GM18870 (cell line): Measurements from ENCODE around the gene COL15A1.

Source experiments
- ATAC-seq: cut with Tn5 transposase; IDR thresholded peaks from one replicate; pipeline ENCODE4 v1.9.1; 2021; ENCODE audit warnings: moderate library complexity; ENCODE audit not compliant: unreplicated experiment

Gene COL15A1

DNA sequence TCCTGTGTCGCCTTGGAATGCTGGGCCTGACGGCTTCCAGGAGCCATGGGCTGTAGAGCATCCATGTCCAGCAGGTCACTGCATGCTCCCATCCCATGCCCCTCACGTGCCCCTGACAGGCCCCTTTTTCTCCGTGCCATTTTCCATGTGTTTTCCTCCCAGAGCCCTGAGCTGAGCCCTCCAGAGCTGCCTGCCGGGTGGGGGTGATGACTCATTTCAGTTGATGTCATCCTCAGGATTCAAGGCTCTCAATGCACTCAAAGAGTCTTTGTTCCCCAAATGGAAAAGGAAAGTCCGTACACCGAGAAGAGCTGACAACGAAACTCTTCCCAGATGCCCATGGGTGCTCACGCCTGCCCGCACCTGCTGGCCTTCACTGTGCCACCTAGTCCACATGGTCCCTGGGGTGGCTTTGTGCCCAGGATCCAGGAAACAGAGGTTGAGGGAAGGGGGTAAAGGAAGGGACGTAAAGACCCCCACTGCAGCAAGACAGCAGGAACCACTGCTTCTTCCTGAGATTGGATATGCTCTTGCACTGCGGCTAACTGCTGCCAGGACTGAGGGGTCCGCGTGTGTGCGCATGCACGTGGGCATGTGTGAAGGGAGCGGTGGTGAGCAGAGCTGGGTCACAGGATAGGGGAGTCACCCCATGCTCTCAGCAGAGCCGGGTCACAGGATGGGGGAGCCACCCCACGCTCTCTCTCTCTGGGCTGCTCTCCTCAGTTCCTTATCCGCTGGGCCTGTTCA lies 27.6 kb downstream of the COL15A1 start:
- ATAC-seq = no peak

DNA sequence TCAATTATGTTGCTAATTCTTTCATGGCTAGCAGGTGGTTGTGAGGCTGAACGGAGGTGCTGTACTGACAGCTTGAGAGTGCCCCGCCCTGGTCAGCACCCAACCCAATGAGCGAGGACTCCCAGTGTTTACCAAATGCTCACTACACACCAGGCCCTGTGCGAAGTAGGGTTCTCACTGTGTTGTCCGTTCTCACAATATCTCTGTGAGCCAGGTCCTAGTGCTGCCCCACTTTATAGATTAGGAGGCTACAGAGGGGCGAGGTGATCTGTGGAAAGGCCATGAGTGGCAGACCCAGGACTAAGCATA lies 28.2 kb downstream of the COL15A1 start:
- no peak for ATAC-seq

DNA sequence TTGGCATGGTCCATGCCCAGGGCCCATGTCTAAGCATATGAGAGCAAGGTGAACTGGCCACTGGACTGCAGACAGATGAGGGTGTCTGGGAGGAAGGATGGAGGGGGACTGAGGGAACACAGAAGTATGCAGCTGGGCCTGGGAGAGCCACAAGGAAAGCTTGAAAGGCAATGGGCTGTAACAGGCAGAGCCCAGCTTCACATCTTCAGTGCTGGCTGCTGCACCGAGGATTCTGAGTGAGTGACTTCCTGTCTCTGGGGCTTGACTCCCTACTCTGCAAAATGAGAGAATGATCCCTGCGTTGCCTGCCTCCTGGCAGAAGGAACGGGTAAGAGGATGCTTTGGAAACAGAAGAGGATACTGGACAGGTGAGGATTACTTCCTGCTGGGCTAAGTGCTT lies 29.0 kb downstream of the COL15A1 start:
- ATAC-seq = no peak

DNA sequence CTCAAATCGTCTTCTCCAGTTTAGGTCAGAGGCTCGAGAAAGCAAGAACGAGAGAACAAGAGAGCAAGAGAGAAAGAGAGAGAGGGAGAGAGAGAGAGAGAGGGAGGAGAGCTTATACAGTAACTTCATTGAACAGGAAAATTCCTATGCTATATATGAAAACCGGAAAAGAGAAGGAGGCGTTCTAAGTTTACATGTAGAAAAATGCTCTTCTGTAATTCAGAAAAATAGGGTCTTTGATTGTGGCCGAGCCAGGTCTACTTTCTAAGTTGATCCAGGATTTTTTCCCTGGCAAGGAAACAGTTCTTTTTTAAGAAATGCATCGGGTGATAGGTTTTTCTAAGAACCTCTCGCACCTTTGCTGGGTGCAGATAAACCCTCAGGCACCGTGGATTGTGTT lies 29.5 kb downstream of the COL15A1 start:
- no peak for ATAC-seq

DNA sequence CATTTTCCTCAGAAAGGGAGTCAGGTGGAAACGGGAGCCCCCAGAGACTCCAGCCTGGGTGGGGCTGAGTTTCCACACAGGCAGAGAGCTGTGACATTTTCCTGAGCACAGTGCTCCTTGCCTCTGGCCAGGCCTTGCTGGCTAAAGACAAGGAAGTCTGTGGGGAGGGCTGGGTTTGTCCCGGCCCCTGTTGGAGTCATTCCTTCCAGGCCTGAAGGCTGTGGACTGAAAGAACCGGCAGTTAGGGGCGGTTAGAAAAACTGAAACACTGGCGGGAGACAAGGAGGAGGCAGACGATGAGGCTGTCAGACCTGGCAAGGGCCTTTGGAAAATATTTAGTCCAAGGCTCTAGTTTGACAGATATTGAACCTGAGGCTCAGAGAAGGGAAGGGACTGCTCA lies 29.9 kb downstream of the COL15A1 start:
- no peak for ATAC-seq

DNA sequence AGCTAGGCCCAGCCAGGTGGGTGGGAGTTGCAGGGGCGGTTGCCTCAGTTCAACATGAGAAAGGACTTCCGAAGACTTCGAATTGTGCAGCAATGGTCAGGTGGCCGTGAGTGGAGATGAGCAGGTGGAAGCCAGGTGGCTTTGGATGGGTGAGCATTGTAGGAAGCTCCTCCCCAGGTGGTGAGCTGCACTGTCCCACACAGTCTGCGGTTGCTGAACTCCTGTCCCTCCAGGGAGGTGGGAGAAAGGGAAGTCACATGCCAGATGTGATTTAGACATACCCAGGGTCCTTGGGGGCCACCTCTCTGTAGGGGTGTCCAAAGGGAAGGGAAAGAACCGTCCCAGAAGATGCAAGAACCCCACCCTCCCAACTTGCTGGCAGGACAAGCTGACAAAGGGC lies 30.4 kb downstream of the COL15A1 start:
- ATAC-seq = no peak

DNA sequence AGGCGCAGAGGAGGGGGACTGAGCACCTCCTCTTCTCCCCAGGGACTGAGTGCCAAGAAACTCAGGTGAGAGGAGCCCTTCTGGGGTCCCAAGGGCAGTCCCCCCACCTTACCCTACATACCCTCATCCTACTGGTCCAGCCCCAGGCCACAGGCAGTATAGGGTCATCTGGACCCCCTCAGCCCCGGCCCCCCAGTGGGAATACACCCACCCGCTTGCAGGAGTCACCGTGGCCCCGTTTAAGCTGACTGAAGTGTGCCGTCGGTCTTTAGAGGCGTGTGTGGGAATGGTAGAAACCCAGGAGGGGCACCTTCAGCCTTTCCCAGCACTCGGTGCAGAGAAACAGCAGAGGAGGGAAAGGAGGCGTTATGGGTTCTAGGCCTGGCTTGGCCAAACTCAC lies 30.8 kb downstream of the COL15A1 start:
- ATAC-seq = no peak

DNA sequence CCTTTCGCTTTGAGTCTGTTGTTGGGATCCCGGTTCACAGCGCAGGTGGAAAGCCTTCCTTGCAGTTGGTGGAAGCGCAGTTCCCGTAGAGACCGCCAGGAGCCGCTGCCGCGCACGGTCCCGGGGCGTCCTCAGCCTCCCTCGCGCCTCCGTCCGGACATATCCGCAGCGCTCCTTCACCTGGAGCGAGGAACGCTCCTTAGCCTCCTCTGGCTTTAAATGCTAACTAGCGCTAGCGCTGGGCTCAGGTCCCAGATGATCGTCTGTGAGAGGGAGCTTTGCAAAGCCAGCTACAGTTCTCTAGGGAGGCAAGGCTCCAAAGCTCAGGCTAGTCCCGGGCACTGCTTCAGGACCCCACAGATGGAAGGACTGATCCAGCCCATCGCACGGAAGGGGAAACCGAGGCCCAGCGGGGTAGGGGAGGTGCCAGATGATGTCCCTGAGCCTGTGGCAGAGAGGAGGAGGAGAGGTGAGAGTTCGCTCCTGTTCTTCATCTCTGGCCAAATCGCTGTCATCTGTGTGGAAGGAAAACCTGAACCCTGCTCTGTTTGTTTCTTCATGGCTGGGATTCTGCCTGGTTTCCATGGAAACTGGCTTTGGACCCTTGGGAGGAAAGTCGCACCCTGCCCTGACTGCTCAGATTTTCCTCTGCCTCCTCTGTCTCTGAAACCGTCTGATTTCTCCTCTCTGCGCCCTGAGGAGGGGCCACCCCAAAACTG lies 31.4 kb downstream of the COL15A1 start:
- no peak for ATAC-seq

DNA sequence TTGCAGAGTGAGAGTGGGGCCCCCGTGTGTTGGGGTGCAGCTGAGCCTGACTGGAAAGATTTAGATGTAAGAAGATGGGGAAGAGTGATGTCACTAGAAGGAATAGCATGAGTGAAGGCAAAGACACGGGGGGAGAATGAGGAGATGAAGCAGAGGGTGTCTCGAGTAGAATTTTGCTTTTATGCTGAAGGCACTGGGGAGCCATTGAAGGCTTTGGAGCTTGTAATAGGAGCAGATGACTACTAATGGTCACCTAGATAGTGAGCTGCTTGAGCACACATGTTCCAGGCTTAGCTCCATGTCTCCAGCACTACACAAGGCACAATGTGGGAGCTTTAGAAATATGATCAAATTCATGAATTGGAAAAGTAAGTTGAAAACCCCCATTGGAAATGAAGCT lies 32.1 kb downstream of the COL15A1 start:
- ATAC-seq = no peak

DNA sequence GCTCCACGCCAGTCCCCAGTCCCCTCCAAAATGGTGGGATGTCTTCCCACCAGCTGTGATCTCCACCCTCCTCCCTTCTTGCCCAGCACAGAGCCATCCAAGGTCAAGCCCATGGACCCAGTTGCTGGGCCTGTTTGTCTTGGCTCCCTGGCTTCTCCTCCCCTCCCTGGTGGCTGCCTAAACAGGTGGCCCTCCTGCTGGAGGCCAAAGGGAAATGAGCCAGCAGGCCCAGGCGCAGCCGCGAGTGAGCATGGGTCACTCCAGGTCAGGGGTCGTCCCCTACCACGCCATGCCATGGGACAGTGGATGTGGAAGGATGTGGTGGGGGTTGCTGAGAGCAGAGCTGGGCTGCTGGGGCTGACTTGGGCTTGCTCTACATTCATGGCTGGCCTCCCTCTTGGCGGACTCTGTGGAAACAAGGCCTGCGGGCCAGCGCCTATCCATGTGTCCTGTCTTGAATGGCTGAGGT lies 33.6 kb downstream of the COL15A1 start:
- no peak for ATAC-seq

DNA sequence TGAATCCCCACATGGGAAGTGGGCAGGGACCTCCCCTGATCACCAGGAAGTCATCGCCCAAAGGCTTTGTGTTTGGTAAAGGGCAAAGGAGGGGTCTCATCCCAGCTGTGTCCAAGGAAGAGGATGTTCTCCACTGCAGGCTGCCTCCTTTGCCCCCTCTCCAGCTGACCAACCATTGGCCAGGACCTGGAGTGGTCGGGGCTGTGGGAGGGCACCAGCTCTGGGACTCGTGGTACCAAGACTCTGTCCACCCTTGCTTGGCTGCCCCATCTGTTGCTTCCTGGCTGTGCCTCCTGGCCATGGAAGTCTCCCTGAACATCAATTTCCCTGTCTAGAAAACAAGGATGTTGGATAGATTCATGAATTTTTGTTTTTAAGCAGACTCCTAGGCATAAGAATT lies 34.1 kb downstream of the COL15A1 start:
- no peak for ATAC-seq

DNA sequence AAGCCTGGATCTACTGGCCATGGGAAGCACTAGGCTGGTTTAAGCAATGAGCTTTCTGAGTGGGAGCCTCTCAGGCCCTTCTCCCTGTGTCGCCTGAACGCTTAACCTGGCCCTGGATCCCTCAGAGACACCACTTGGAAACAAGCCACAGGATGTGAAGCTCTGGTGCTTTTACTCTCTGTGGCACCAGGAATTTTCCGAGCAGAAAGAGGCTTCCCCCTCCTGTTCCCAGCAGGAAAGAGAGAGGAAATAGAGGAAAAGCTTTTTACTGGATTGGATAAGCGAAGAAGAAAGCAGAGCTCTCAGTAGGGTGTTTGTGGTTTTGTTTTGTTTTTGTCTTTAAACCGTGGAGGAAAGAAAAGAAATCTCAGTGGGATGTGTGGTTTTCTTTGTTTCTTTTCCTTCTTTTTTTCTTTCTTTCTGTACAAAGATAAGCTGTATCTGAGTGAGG lies 34.5 kb downstream of the COL15A1 start:
- ATAC-seq = no peak

DNA sequence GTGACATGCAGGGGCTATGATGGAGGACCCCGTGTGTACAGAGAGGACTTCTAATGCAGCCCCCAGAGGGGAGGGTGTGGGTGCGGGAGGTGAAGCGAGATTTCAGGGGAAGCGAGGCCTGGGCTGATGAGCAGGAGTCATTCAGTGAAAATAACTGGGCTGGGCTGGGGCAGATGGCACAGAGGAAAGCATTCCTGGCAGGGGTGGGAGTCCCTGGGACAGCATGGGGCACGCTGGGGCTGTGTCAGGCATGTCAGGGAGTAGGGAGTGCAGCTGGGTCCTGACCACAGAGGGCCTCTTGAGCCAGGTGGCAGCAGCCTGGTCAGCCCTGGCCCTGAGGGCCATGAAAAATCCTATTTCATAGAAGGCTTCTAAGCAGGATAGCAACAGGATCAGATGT lies 36.6 kb downstream of the COL15A1 start:
- no peak for ATAC-seq

DNA sequence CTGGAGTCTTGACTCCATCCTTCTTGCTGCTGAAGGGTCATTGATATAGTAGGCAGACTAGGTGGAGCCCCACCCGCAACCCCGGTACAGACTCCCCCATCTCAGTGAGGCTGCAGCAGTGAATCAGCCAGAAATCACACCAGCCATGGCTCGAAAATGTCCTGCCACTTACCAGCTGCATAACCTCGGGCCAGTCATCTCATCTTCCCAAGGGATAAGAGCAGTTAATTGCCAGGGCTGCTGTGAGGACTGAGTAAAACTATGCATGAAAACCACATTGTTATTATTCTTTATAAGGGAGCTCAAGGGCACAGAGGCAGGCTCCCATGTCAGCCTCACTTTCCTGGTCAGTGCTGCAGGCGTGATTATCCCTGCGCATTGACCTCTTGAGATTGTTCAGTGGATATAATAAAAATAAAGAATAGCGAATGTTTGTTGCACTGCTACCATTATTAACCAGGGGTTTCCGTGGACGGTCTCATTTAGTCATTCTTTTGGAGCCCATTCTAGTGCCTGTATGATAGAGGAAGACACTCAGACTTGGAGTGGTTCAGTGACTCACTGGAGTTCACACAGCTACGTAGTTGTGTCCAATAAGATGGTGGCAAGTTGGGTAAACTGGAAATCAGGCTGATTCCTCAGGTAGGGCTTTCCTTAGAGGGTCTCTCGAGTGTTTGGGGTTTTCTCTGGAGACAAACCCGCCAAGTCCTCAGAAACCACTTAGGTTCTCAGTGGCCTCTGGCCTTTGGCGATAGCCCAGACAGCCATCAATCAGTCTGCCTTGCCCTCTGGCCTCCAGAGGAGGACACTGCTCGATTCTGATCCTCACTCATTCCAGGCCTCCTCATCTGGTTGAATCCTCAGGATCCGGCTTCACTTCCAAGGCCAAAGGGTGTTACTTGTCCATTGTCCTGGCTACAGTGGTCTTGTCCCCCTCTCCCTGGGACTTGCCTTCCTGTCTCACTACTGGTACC lies 39.9 kb downstream of the COL15A1 start:
- ATAC-seq = no peak

DNA sequence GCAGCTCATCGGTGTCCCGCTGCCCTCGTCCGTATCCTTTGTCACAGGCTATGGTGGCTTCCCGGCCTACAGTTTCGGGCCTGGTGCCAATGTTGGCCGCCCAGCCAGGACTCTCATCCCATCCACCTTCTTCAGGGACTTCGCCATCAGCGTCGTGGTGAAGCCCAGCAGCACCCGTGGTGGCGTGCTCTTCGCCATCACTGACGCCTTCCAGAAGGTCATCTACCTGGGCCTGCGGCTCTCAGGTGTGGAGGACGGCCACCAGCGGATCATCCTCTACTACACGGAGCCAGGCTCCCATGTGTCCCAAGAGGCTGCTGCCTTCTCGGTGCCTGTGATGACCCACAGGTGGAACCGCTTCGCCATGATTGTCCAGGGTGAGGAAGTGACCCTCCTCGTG lies 41.9 kb downstream of the COL15A1 start:
- no peak for ATAC-seq

DNA sequence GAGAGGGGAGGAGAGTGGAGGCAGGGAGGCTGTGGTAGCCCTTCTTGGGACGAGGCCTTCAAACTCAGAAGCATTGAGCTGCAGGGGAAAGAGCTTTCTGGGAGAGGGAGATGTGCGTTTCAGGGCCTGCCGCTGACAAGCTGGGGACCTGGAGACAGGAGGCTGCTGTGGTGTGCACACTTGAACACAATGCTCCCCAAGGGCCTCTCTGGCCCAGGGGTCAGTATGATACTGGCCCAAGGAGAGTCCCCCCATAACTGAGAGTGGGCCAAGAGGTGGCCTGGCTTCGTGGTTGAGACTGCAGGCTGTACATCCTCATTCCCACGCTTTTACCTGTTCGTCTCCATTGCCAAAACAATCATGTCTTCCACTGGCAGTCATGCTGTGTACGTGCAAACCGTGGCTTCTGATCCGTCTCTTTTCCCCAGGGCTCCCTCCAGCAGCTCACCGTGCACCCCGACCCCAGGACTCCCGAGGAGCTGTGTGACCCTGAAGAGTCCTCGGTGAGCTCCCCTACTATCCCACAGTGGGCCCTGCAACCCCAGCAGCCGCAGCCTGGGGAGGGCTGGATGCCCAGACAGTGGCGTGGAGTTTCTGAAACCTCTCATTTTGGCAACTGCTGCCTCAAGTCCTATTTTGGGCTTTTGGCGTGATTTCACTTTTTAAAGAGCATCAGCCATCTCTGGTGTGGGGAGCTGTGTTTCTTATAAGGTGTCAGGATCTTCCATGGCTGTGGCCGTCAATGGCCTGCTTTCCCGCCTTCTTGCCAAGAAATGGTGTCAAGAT lies 43.4 kb downstream of the COL15A1 start:
- ATAC-seq = no peak

DNA sequence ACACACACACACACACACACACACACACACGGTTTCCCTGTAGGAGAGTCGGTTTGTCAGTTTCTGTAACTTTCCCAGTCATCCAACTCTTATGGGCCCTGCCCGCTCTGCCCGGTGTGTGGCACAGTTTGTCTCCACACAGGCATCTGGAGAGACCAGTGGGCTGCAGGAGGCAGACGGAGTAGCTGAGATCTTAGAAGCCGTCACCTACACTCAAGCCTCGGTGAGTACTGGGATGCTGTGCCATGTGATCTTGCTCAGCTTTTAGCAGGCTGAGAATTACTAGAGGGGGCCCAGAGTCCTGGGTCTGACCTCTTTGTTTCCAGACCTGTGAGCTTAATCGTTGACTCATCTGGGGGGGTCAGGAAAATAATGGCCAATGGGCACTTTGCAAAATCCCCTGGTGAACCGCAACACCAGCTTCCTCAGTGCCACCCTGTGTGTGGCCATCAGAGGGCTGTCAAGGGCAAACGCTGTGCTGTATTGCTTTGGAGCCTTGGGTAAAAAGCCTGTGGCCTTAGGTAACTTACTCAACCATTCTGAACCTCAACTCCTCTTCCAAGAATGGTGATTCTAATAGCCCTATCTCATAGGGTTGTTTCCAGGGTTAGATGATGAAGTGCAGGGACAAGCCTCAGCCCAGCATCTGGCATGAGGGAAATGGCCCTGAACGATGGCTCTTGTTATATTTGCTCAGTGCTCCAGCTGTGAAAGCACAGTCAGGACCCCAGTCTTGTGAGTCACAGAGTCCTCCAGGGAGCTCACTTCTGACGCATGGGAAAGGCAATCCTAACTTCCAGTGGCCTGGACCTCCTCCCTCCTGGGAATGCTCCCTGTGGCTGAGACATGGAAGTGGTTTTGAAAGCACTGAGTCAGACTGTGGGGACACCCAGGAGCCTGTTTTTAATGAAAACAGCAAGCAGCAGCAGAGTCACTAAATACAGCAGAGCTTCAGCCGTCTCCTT lies 45.6 kb downstream of the COL15A1 start:
- no peak for ATAC-seq

DNA sequence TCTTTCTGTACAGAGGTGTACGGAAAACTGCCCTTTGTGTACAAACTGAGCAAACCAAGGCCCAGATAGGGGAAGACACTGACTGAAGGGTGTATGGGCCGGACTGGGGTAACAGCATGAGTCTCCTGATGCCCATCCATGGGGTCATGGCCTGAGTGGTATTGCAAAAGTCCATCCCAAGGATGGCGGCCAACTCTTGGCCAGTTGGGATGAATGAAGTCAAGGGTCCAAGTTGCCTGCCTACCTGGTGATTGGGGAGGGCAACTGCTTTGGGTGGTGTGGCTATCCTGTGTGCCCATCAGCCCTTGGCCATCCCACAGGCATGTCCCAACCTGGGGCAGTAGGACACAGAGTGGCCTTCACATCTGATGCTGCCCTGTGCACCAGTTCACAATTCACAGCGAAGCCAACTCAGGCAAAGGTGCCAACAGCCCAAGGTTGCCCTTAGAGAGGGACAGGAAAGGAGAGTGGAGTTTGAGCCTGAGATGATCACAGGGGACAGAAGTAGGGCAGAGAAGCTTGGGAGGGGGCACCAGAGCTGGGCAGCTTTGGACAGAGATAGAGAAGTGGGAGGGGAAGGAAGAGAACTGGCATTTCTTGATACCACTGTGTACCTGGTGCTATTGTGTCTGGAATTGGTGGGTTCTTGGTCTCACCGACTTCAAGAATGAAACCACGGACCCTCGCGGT lies 46.6 kb downstream of the COL15A1 start:
- no peak for ATAC-seq
